HCT116 (cell line): ENCODE results near the gene OR2K2. TPM values are rescaled to one million over a fixed set of nuclear protein-coding genes. Genes with fewer than 3 reads are reported as not detected.

Experiments used
- ATAC-seq: fragments of 200-7000 bp; cut with Tn5 transposase; 2 replicates; pipeline ENCODE4 v1.9.1; 2020; ENCODE audit warnings: mild to moderate bottlenecking, moderate library complexity
- BruUV-seq: library from RNA; stranded (reverse); fragments of 400-500 nt; replicated peaks from 2 replicates; lab custom pipeline; 2021; lab: Mats Ljungman, UMichigan
- CTCF ChIA-PET: fragments of 300-600 bp; sonication (Branson Sonifier 250); formaldehyde crosslinking; loops from one replicate; lab custom pipeline; 2021; ENCODE audit warnings: antibody characterized with exemption; lab: Charles Lee
- POLR2A ChIA-PET: fragments of 300-600, 350-600 bp; sonication (Branson Sonifier 250); formaldehyde crosslinking; loops from one replicate; lab custom pipeline; 2021; ENCODE audit warnings: antibody characterized with exemption; lab: Charles Lee
- RAD21 ChIA-PET, 2 experiments: fragments of 300-600 bp; sonication (Branson Sonifier 250); formaldehyde crosslinking; loops; one replicate each; lab custom pipeline; 2023; ENCODE audit warnings: low total read pairs in 2 of 2; ENCODE audit not compliant: uncharacterized antibody in 2 of 2, unreplicated experiment in 2 of 2, low non-redundant PET in 1 of 2; lab: Charles Lee
- DNase-seq: peaks from one replicate; pipeline ENCODE4 v3.0.0-alpha.2; 2010; ENCODE audit warnings: low read depth, low spot score
- H2AFZ ChIP-seq: fragments of 200-600 bp; shearing (Covaris generic), sonication (generic); 2 replicates; pipeline ENCODE4 v1.6.1; 2017; ENCODE audit warnings: low read depth, mixed run types, mixed read lengths, antibody characterized with exemption, low read length; ENCODE audit not compliant: poor library complexity, severe bottlenecking
- H3K27ac ChIP-seq: 2 replicates; pipeline ENCODE4 v1.5.1; 2012; ENCODE audit warnings: low read depth, low read length
- H3K27me3 ChIP-seq: fragments of 200-600 bp; sonication (generic); 2 replicates; pipeline ENCODE4 v1.6.1; 2016; ENCODE audit warnings: mixed run types, low read length, mixed read lengths; ENCODE audit not compliant: insufficient read depth
- H3K36me3 ChIP-seq, 2 experiments: fragments of 200-500 bp in 1 of 2; fragments of 200-600 bp in 1 of 2; sonication (Bioruptor generic) in 1 of 2; sonication (generic) in 1 of 2; 2 replicates each; pipeline versions ENCODE4 v1.5.1 to v1.6.1; 2014 to 2016; ENCODE audit warnings: low read length in 2 of 2, inconsistent platforms in 1 of 2, mixed read lengths in 1 of 2, mixed run types in 1 of 2; ENCODE audit not compliant: insufficient read depth in 2 of 2, control insufficient read depth in 1 of 2
- H3K4me1 ChIP-seq, 2 experiments: fragments of 200-600 bp in 1 of 2; sonication (generic) in 1 of 2; 2 replicates each; pipeline versions ENCODE4 v1.5.1 to v1.6.1; 2012 to 2017; ENCODE audit warnings: low read length in 2 of 2, inconsistent platforms in 1 of 2, mild to moderate bottlenecking in 1 of 2, mixed read lengths in 1 of 2, mixed run types in 1 of 2, moderate library complexity in 1 of 2; ENCODE audit not compliant: insufficient read depth in 2 of 2, control insufficient read depth in 1 of 2
- H3K4me2 ChIP-seq: fragments of 200-600 bp; sonication (generic); 2 replicates; pipeline ENCODE4 v1.6.1; 2017; ENCODE audit warnings: mixed run types, low read length, mixed read lengths
- H3K4me3 ChIP-seq, 2 experiments: fragments of 200-600 bp in 1 of 2; sonication (generic) in 1 of 2; replicated peaks in 1 of 2; 2 replicates each; pipeline ENCODE4 v1.5.1; 2011 to 2016; ENCODE audit warnings: low read length in 2 of 2, control low read depth in 1 of 2, low read depth in 1 of 2, mild to moderate bottlenecking in 1 of 2, mixed read lengths in 1 of 2, mixed run types in 1 of 2
- H3K79me2 ChIP-seq: fragments of 200-600 bp; sonication (generic); 2 replicates; pipeline ENCODE4 v1.6.1; 2017; ENCODE audit warnings: mild to moderate bottlenecking, mixed run types, low read length, moderate library complexity, mixed read lengths; ENCODE audit not compliant: insufficient read depth
- H3K9ac ChIP-seq: fragments of 200-600 bp; sonication (generic); 2 replicates; pipeline ENCODE4 v1.6.1; 2016; ENCODE audit warnings: low read length, mixed read lengths
- H3K9me2 ChIP-seq: fragments of 200-600 bp; sonication (generic), shearing (Covaris generic); 2 replicates; pipeline ENCODE4 v1.6.1; 2017; ENCODE audit warnings: mixed run types, mild to moderate bottlenecking, moderate library complexity; ENCODE audit not compliant: insufficient read depth
- H3K9me3 ChIP-seq, 2 experiments: fragments of 200-500 bp in 1 of 2; fragments of 200-600 bp in 1 of 2; sonication (Bioruptor generic) in 1 of 2; sonication (generic) in 1 of 2; 2 replicates each; pipeline ENCODE4 v1.6.1; 2014 to 2017; ENCODE audit warnings: low read length in 2 of 2, mixed read lengths in 2 of 2, inconsistent platforms in 1 of 2, low read depth in 1 of 2, mild to moderate bottlenecking in 1 of 2, mixed run types in 1 of 2, moderate library complexity in 1 of 2; ENCODE audit not compliant: control insufficient read depth in 1 of 2, insufficient read depth in 1 of 2
- H4K20me1 ChIP-seq: fragments of 200-600 bp; sonication (generic), shearing (Covaris generic); 2 replicates; pipeline ENCODE4 v1.6.1; 2017; ENCODE audit warnings: mixed run types, mild to moderate bottlenecking, moderate library complexity; ENCODE audit not compliant: insufficient read depth
- CEBPB ChIP-seq: IDR thresholded peaks from 2 replicates; pipeline ENCODE4 v1.6.1; 2012; ENCODE audit warnings: low read depth
- CTCF ChIP-seq, 3 experiments: fragments of 200-600 bp in 1 of 3; sonication (generic) in 1 of 3; IDR thresholded peaks in 2 of 3; conservative IDR thresholded peaks in 1 of 3; 2 replicates each; pipeline ENCODE4 v1.5.1; 2012 to 2017; ENCODE audit warnings: low read depth in 2 of 3, low read length in 2 of 3, antibody characterized with exemption in 1 of 3, borderline replicate concordance in 1 of 3, control low read depth in 1 of 3, mild to moderate bottlenecking in 1 of 3, mixed read lengths in 1 of 3, mixed run types in 1 of 3, moderate library complexity in 1 of 3; ENCODE audit not compliant: insufficient read depth in 1 of 3
- EGR1 ChIP-seq: IDR thresholded peaks from 2 replicates; pipeline ENCODE4 v1.6.1; 2012; ENCODE audit warnings: low read depth
- ELF1 ChIP-seq: IDR thresholded peaks from 2 replicates; pipeline ENCODE4 v1.6.1; 2012; ENCODE audit warnings: low read depth, borderline replicate concordance
- EZH2phosphoT487 ChIP-seq: fragments of 200-600 bp; IDR thresholded peaks from 2 replicates; pipeline ENCODE4 v1.6.1; 2018; ENCODE audit warnings: antibody characterized with exemption, borderline replicate concordance
- RAD21 ChIP-seq: IDR thresholded peaks from 2 replicates; pipeline ENCODE4 v1.6.1; 2012; ENCODE audit warnings: low read depth, mild to moderate bottlenecking
- REST ChIP-seq: IDR thresholded peaks from 2 replicates; pipeline ENCODE4 v1.6.1; 2012; ENCODE audit warnings: low read depth
- SP1 ChIP-seq: IDR thresholded peaks from 2 replicates; pipeline ENCODE4 v1.6.1; 2012; ENCODE audit warnings: low read depth
- TCF7L2 ChIP-seq: IDR thresholded peaks from 2 replicates; pipeline ENCODE4 v1.7.0; 2011; ENCODE audit warnings: borderline replicate concordance, inconsistent platforms; ENCODE audit not compliant: insufficient read depth, insufficient read length; ENCODE audit errors: extremely low read depth
- YY1 ChIP-seq: IDR thresholded peaks from 2 replicates; pipeline ENCODE4 v1.6.1; 2011; ENCODE audit warnings: low read length, low read depth, moderate library complexity, mild to moderate bottlenecking; ENCODE audit not compliant: insufficient replicate concordance; ENCODE audit errors: extremely low read depth
- ZFX ChIP-seq: fragments of 450-650 bp; IDR thresholded peaks from 2 replicates; pipeline ENCODE4 v1.6.1; 2017
- ZNF274 ChIP-seq: fragments of 200-500 bp; sonication (Bioruptor generic); IDR thresholded peaks from 2 replicates; pipeline ENCODE4 v1.6.1; 2014; ENCODE audit warnings: mild to moderate bottlenecking, low read depth, low read length, inconsistent platforms
- intact Hi-C: fragments of 100-400 bp; cut with micrococcal nuclease; formaldehyde crosslinking; loops from 2 replicates; pipeline ENCODE4 v1.10.0; 2022
- total RNA-seq: library from RNA; stranded (reverse); gene quantifications from one replicate; pipeline ENCODE4 v1.2.1, GENCODE V29; 2021; ENCODE audit not compliant: unreplicated experiment

The OR2K2 gene
- total RNA-seq, 1 experiment from 2014 or later: not detected

- POLR2A ChIA-PET: no interaction called here
- Histone ChIP-seq H4K20me1 (no peaks in the 10 kb centered on the region), H3K27ac (no peak overlapping the region), H3K4me1 (0 out of 4 replicates have a peak, but pooled peaks cover 0 to 3% of the 10 kb centered on the region in 2 experiments), H3K4me2 (no peak overlapping the region), H3K9me3 (no peaks in the 10 kb centered on the region), H3K27me3 (no peaks in the 10 kb centered on the region), H3K9me2 (no peaks in the 10 kb centered on the region), H3K36me3 (no peaks in the 10 kb centered on the region), H2AFZ (no peak overlapping the region), H3K9ac (no peak overlapping the region), H3K4me3 (no peak overlapping the region), H3K79me2 (no peaks in the 10 kb centered on the region)
- ATAC-seq: no peak
- intact Hi-C loops: loop anchor here (5.0 to 10.0 kb wide), 2 partner anchors 675 to 842 kb away; no protein-coding TSS in a partner anchor
- CTCF ChIA-PET: interaction anchor here (0.9 kb wide), 1 partner anchor 658 kb away, joined by 4 read pairs; no protein-coding TSS in a partner anchor
- BruUV-seq: no TSS peak
- RAD21 ChIA-PET: no interaction called here
- TF ChIP-seq RAD21: no peak
- no peak for TF ChIP-seq EZH2phosphoT487
- TF ChIP-seq TCF7L2: no peak
- TF ChIP-seq YY1: no peak
- no peak for DNase-seq
These were observed 32.8 kb downstream of the OR2K2 start for GRCh38 chr9:111297066-111297824.

GRCh38 chr9:111294691-111295451 lies 35.2 kb downstream of the OR2K2 start:
- no peaks in the 10 kb centered on the region for H3K9me3 ChIP-seq
- H3K36me3 ChIP-seq: no peaks in the 10 kb centered on the region
- CTCF ChIA-PET: no interaction called here
- DNase-seq (no peak), ATAC-seq (no peak)
- no peaks in the 10 kb centered on the region for H4K20me1 ChIP-seq
- peak overlapping the region; percentile 57 for H2AFZ ChIP-seq
- no peak overlapping the region for H3K4me3 ChIP-seq
- BruUV-seq: no TSS peak
- RAD21 ChIA-PET: no interaction called here
- H3K9ac ChIP-seq: no peak overlapping the region
- no peaks in the 10 kb centered on the region for H3K79me2 ChIP-seq
- intact Hi-C loops: loop anchor here (5.0 to 10.0 kb wide), 2 partner anchors 673 to 840 kb away; no protein-coding TSS in a partner anchor
- no peak overlapping the region for H3K4me2 ChIP-seq
- H3K4me1 ChIP-seq: 0 out of 4 replicates have a peak, but pooled peaks cover 0 to 3% of the 10 kb centered on the region in 2 experiments
- H3K27ac ChIP-seq: no peak overlapping the region
- no peaks in the 10 kb centered on the region for H3K9me2 ChIP-seq
- no peaks in the 10 kb centered on the region for H3K27me3 ChIP-seq
- POLR2A ChIA-PET: no interaction called here
- TF ChIP-seq EGR1: no peak
- TF ChIP-seq EZH2phosphoT487: no peak
- TF ChIP-seq ELF1: no peak
- no peak for TF ChIP-seq CEBPB
- no peak for TF ChIP-seq ZNF274
- no peak for TF ChIP-seq ZFX
- no peak for TF ChIP-seq CTCF (IDR thresholded peaks at IDR 0.05 in 2 of 3, conservative IDR thresholded peaks at IDR 0.05 in 1 of 3; ENCODE audit: borderline replicate concordance in 1 of 3, insufficient read depth in 1 of 3, low read depth in 2 of 3, low read length in 2 of 3)
- no peak for TF ChIP-seq SP1
- TF ChIP-seq REST: no peak
